Choroid plexus epithelial cell (primary cell): ENCODE measurements around the gene FBLN2.

Source experiments
- DNase-seq: peaks from one replicate; pipeline ENCODE4 v3.0.0-alpha.2; 2010; ENCODE audit warnings: low read depth
- H3K4me3 ChIP-seq: 2 replicates; pipeline ENCODE4 v1.5.1; 2011; ENCODE audit warnings: low read depth, mild to moderate bottlenecking, control low read depth, low read length, moderate library complexity
- CTCF ChIP-seq: conservative IDR thresholded peaks from 2 replicates; pipeline ENCODE4 v1.5.1; 2011; ENCODE audit warnings: low read depth, mild to moderate bottlenecking, control low read depth, inconsistent platforms, low read length, moderate library complexity

The FBLN2 gene

GRCh38 chr3:13514639-13515435 lies 34.1 kb upstream of the FBLN2 start:
- TF ChIP-seq CTCF = no peak
- no peak overlapping the region for H3K4me3 ChIP-seq
- DNase-seq = no peak

GRCh38 chr3:13515786-13516759 lies 32.9 kb upstream of the FBLN2 start:
- no peak overlapping the region for H3K4me3 ChIP-seq
- peak; percentile 57 for DNase-seq
- no peak for TF ChIP-seq CTCF

- no peak for DNase-seq
- no peak overlapping the region for H3K4me3 ChIP-seq
- no peak for TF ChIP-seq CTCF
Observed at GRCh38 chr3:13516760-13517135, 32.2 kb upstream of the FBLN2 start.

GRCh38 chr3:13517253-13517977 lies 31.5 kb upstream of the FBLN2 start:
- no peak for DNase-seq
- no peak for TF ChIP-seq CTCF
- no peak overlapping the region for H3K4me3 ChIP-seq

- no peak overlapping the region for H3K4me3 ChIP-seq
- no peak for TF ChIP-seq CTCF
- DNase-seq = no peak
Observed at GRCh38 chr3:13518516-13518953, 30.4 kb upstream of the FBLN2 start.

GRCh38 chr3:13519006-13519791 lies 29.7 kb upstream of the FBLN2 start:
- H3K4me3 ChIP-seq = no peak overlapping the region
- no peak for DNase-seq
- no peak for TF ChIP-seq CTCF
